Measurements from ENCODE around the gene TRIP10.

DNA sequence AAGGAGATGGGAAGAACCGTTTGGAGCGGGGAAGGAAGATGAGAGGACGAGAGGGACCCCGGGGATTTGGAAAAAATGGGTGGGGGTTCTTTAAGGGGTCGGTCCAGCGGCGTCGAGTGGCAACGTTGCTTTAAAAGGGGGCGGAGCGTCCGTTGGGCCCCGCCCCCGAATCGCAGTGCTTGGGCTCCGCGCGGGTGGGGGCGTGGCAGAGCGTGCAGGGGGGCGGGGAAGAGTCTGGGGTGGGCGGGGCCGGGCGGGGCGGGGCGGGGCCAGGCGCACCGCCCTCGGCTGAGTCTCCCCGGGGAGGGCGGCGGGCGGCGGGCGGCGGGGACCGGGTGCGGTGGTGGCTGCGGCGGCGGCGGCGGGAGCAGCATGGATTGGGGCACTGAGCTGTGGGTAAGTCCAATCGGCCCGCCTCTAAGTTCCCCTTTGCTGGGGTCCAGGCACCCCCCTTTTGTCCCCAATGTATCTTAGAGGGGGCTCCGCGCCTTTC is at the start of gene TRIP10:
- TF ChIP-seq CTCF (IDR thresholded peaks at IDR 0.05) (no peak), POLR2A (IDR thresholded peaks at IDR 0.05) (peak in 1 of 2 donors; percentile 82)

All from heart left ventricle (tissue), 13 donors.